Stimulated activated CD8-positive, alpha-beta memory T cell treated with anti-CD3 and anti-CD28 coated beads, Interleukin-4, amount 100 ng/mL, for 48 hours (primary cell): ENCODE data around the gene TBC1D23.

Source experiments
- DNase-seq: peaks from one replicate; pipeline ENCODE4 v3.0.0-alpha.2; 2020

Gene TBC1D23

GRCh38 chr3:100354850-100355249 is 94.1 kb downstream of the TBC1D23 start:
- no peak for DNase-seq

- DNase-seq = no peak
Measured at GRCh38 chr3:100358413-100358812, 97.6 kb downstream of the TBC1D23 start.

- DNase-seq = no peak
Measured at GRCh38 chr3:100359035-100359434, 98.2 kb downstream of the TBC1D23 start.

- DNase-seq = no peak
Measured at GRCh38 chr3:100360757-100361496, 100.1 kb downstream of the TBC1D23 start.

GRCh38 chr3:100361897-100362296 is 101.1 kb downstream of the TBC1D23 start:
- no peak for DNase-seq

GRCh38 chr3:100364421-100364820 is 103.6 kb downstream of the TBC1D23 start:
- no peak for DNase-seq

- no peak for DNase-seq
Measured at GRCh38 chr3:100366424-100366823, 105.6 kb downstream of the TBC1D23 start.

GRCh38 chr3:100368441-100368840 is 107.6 kb downstream of the TBC1D23 start:
- DNase-seq = no peak

GRCh38 chr3:100370756-100371155 is 110.0 kb downstream of the TBC1D23 start:
- no peak for DNase-seq

- no peak for DNase-seq
Measured at GRCh38 chr3:100374521-100374920, 113.7 kb downstream of the TBC1D23 start.
